ENCODE measurements around the gene FCGR3A.
"Not testable (repeated sequence)": the region's sequence is repeated elsewhere in the genome, so short reads cannot be mapped to it uniquely, and the experiment has no call there.

GRCh38 chr1:161562441-161562840 is 12.8 kb upstream of the FCGR3A start:
- not testable (repeated sequence) for TF ChIP-seq CTCF, POLR2A (IDR thresholded peaks at IDR 0.05)
